Astrocyte of the spinal cord (primary cell): ENCODE measurements around the gene POLD2.

ENCODE experiments used
- DNase-seq: peaks from one replicate; pipeline ENCODE4 v3.0.0; 2011; ENCODE audit warnings: low read depth, low spot score
- H3K4me3 ChIP-seq: 2 replicates; pipeline ENCODE4 v1.5.1; 2011; ENCODE audit warnings: low read depth, mild to moderate bottlenecking, low read length, moderate library complexity
- in situ Hi-C: cut with HindIII; loops from 2 replicates; pipeline ENCODE4 v1.10.0; 2017; ENCODE audit warnings: low sequenced_read_pairs
- TF ChIP-seq, protein P1 (sequence below): IDR thresholded peaks from 2 replicates; pipeline ENCODE4 v1.5.1; 2012; ENCODE audit warnings: low read depth, mild to moderate bottlenecking, low read length, inconsistent platforms

POLD2 gene

DNA sequence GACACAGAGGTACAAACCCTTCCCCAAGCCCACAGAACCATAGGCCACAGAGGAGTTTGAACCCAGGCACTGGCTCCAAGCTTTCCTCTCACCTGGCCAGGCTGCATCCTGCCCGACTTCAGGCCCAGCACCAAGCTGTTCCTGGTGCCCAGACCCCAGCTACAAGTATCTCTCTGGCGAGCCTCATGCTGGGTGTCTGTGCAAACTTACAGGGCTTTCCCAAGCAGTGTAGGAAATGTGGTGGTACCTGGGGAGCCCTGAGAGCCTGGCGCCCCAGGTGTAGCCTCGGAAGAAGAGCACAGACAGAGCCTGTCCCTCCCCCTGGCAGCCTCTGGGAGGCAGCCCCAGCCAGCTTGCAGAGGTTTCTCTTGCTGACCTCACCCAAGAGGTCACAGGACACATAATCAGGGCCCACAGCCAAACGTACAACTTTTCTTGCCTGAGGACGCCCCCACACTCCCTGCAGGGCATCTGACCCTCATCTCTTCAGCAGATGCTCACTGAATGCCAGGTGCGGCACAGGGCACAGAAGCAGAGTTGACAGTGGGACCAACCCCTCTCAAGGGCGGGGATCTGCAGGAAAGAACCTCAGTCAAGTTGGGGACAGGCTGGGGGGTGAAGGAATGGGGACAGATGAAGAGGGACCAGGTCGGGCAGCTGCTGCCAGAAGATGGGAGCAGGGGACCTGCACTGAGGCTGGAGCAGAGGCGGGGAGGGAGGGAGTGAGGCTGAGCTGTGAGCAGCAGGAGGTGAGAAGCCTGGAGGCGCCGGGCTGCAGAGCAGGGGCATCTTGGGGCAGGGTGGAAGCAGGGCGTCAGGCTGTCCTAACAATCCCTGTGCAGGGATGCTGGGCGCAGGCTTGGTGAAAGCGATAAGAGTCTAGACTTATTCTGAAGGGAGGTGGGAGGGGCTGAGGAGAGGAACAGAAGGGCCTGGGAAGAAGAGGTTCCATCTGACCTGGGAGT, 34.0 kb upstream of the POLD2 start:
- DNase-seq: no peak
- TF ChIP-seq, protein P1, sequence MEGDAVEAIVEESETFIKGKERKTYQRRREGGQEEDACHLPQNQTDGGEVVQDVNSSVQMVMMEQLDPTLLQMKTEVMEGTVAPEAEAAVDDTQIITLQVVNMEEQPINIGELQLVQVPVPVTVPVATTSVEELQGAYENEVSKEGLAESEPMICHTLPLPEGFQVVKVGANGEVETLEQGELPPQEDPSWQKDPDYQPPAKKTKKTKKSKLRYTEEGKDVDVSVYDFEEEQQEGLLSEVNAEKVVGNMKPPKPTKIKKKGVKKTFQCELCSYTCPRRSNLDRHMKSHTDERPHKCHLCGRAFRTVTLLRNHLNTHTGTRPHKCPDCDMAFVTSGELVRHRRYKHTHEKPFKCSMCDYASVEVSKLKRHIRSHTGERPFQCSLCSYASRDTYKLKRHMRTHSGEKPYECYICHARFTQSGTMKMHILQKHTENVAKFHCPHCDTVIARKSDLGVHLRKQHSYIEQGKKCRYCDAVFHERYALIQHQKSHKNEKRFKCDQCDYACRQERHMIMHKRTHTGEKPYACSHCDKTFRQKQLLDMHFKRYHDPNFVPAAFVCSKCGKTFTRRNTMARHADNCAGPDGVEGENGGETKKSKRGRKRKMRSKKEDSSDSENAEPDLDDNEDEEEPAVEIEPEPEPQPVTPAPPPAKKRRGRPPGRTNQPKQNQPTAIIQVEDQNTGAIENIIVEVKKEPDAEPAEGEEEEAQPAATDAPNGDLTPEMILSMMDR: no peak
- in situ Hi-C loops: no loop called here
- no peak overlapping the region for H3K4me3 ChIP-seq

GRCh38 chr7:44156453-44157010, 33.2 kb upstream of the POLD2 start:
- no peak for DNase-seq
- H3K4me3 ChIP-seq: no peak overlapping the region
- TF ChIP-seq, protein P1: no peak
- in situ Hi-C loops: no loop called here

DNA sequence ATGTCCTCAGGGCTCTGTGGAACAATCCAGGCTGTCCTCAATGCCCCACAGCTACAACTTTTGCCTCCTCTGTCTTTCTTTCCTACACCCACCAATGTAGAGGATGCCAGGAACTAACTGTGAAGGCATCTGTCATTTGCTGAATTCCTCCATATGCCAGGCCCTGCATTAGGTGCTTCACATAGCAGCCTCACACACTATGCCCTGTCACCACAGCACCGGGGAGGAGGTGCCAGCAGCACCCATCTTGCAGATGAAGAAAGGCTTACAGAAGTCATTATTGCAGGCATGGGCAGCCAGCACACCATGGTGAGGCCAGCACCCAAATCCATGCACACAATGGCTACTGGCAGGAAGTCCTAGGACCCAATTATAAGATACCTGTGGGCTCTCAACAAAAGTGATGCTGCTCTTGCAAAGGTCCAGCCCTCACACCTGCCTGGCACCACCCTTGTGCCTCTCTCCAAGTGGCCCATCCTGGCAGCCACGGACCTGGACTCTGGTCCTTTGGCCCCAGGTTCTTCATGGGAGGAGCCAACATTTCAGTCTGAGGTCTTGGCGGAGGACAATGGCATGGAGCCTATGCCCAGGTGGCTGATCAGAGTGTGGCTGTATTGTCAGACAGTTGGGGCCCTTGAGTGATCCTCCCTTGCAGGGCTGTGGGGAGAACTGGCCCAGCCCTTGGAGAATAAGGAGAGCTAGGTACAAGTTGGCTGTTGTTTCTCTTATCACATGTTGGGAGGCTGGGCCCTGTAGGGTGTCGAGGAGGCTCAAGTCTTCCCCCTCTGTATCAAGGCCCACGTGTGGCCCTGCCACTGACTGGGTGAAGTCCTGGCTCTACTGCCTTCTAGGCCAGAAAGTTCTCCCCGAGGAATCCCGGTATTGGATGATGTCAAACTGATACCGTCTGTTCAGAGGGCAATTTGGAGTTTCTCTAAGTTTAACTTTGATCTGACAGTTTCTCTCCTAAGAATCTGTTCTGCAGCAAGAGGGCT, 32.1 kb upstream of the POLD2 start:
- in situ Hi-C loops: no loop called here

DNA sequence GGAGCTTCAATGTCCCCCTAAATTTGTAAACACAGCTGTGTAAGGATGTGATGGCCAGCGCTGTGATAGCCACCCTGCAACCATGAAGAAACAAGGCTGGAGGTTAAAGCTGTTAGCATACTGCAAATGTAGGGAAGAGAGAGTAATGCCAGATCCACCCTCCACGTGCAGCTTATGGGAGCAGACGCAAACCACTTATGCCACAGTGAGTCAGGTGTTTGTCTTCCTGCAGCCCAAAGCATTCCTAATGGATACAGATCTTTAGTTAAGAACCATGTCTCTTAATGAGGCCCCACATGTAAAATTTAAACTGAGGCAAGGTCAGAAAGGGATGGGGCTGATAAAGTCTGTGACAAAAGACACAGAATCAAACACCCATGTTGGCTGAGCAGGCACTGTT, 31.4 kb upstream of the POLD2 start:
- H3K4me3 ChIP-seq: no peak overlapping the region
- TF ChIP-seq, protein P1: no peak
- DNase-seq: no peak
- in situ Hi-C loops: no loop called here

More for the DNA sequence above, 32.1 kb upstream of the POLD2 start:
- no peak for DNase-seq
- TF ChIP-seq, protein P1: no peak
- no peak overlapping the region for H3K4me3 ChIP-seq

- TF ChIP-seq, protein P1: no peak
- no peak for DNase-seq
- in situ Hi-C loops: no loop called here
- no peak overlapping the region for H3K4me3 ChIP-seq
Measured at GRCh38 chr7:44153948-44154335, 30.6 kb upstream of the POLD2 start.
